Measurements from ENCODE around the gene RSPRY1.

- TF ChIP-seq CTCF (IDR thresholded peaks at IDR 0.05): no peak
- no peak for TF ChIP-seq ELF1 (IDR thresholded peaks at IDR 0.05)
- no peak for TF ChIP-seq NFIC (IDR thresholded peaks at IDR 0.05; ENCODE audit: borderline replicate concordance)
- no peak for TF ChIP-seq YY1 (IDR thresholded peaks at IDR 0.05; ENCODE audit: low read depth)
- TF ChIP-seq POLR2AphosphoS5 (IDR thresholded peaks at IDR 0.05; ENCODE audit: low read depth, low read length): no peak
- TF ChIP-seq USF2 (IDR thresholded peaks at IDR 0.05; ENCODE audit: borderline replicate concordance, low read depth, low read length): no peak
- TF ChIP-seq USF1 (IDR thresholded peaks at IDR 0.05; ENCODE audit: borderline replicate concordance, low read depth): no peak
- TF ChIP-seq REST (IDR thresholded peaks at IDR 0.05; ENCODE audit: low read depth, low read length): no peak
- no peak for TF ChIP-seq NRF1 (IDR thresholded peaks at IDR 0.05; ENCODE audit: low read depth, low read length)
- TF ChIP-seq GABPA (IDR thresholded peaks at IDR 0.05; ENCODE audit: low read depth): no peak
- TF ChIP-seq SIN3A (IDR thresholded peaks at IDR 0.05; ENCODE audit: borderline replicate concordance, low read depth, low read length): no peak
- TF ChIP-seq TEAD4 (IDR thresholded peaks at IDR 0.05; ENCODE audit: borderline replicate concordance, insufficient read depth): no peak
These were observed 72.9 kb downstream of the RSPRY1 start for GRCh38 chr16:57258910-57259475.

Data from SK-N-SH (cell line).